UCSD-AML1 (cell line): Measurements from ENCODE around the gene VTI1A.

Source experiments
- DNase-seq: peaks from one replicate; lab custom pipeline; 2025; ENCODE audit not compliant: unreplicated experiment; lab: John Stamatoyannopoulos, UW

The VTI1A gene

GRCh38 chr10:112750427-112751167, 303.6 kb downstream of the VTI1A start:
- no peak for DNase-seq

GRCh38 chr10:112751651-112752050, 304.6 kb downstream of the VTI1A start:
- no peak for DNase-seq

- DNase-seq = no peak
Observed at GRCh38 chr10:112752288-112752687, 305.3 kb downstream of the VTI1A start.

GRCh38 chr10:112753961-112754411, 307.0 kb downstream of the VTI1A start:
- no peak for DNase-seq

GRCh38 chr10:112755446-112756234, 308.6 kb downstream of the VTI1A start:
- DNase-seq = no peak

GRCh38 chr10:112756235-112756527, 309.2 kb downstream of the VTI1A start:
- no peak for DNase-seq

- no peak for DNase-seq
Observed at GRCh38 chr10:112758961-112759360, 311.9 kb downstream of the VTI1A start.

- no peak for DNase-seq
Observed at GRCh38 chr10:112759496-112759895, 312.5 kb downstream of the VTI1A start.

- no peak for DNase-seq
Observed at GRCh38 chr10:112761256-112761655, 314.2 kb downstream of the VTI1A start.

GRCh38 chr10:112763916-112764520, 317.0 kb downstream of the VTI1A start:
- no peak for DNase-seq

GRCh38 chr10:112765717-112766235, 318.8 kb downstream of the VTI1A start:
- no peak for DNase-seq

- DNase-seq = no peak
Observed at GRCh38 chr10:112766636-112767035, 319.6 kb downstream of the VTI1A start.

- DNase-seq = no peak
Observed at GRCh38 chr10:112767156-112767555, 320.1 kb downstream of the VTI1A start.

- no peak for DNase-seq
Observed at GRCh38 chr10:112768121-112768520, 321.1 kb downstream of the VTI1A start.

- DNase-seq = no peak
Observed at GRCh38 chr10:112769081-112769480, 322.1 kb downstream of the VTI1A start.

GRCh38 chr10:112769611-112770370, 322.8 kb downstream of the VTI1A start:
- no peak for DNase-seq

- DNase-seq = no peak
Observed at GRCh38 chr10:112771733-112772132, 324.7 kb downstream of the VTI1A start.

GRCh38 chr10:112773783-112774182, 326.8 kb downstream of the VTI1A start:
- no peak for DNase-seq

GRCh38 chr10:112774210-112774609, 327.2 kb downstream of the VTI1A start:
- no peak for DNase-seq

- DNase-seq = no peak
Observed at GRCh38 chr10:112774798-112775197, 327.8 kb downstream of the VTI1A start.

- DNase-seq = no peak
Observed at GRCh38 chr10:112775381-112775780, 328.4 kb downstream of the VTI1A start.
